T-helper 1 cell treated with Interleukin-12 subunit alpha and Interleukin-12 subunit beta and Interleukin-4 antibody, amounts not matched to agents 30 μg/mL and 1 μg/mL, for 36 hours (primary cell): ENCODE data around the gene ZNF687.
A peak's percentile ranks its signal among the peaks of the same experiment; 100 is the strongest.

Experiments used
- H3K27ac Mint-ChIP-seq: one replicate; pipeline ENCODE4 v1.8.0; 2021; ENCODE audit warnings: mild to moderate bottlenecking, mixed read lengths
- H3K27me3 Mint-ChIP-seq: one replicate; pipeline ENCODE4 v1.8.0; 2021; ENCODE audit warnings: low read depth, mixed read lengths
- H3K36me3 Mint-ChIP-seq: one replicate; pipeline ENCODE4 v1.8.0; 2021; ENCODE audit warnings: low read depth, mixed read lengths
- H3K4me1 Mint-ChIP-seq: one replicate; pipeline ENCODE4 v1.8.0; 2021; ENCODE audit warnings: low read depth, mixed read lengths
- H3K4me3 Mint-ChIP-seq: one replicate; pipeline ENCODE4 v1.8.0; 2021; ENCODE audit warnings: mild to moderate bottlenecking, moderate library complexity, mixed read lengths
- H3K9me3 Mint-ChIP-seq: one replicate; pipeline ENCODE4 v1.8.0; 2021; ENCODE audit warnings: mixed read lengths

The ZNF687 gene, protein sequence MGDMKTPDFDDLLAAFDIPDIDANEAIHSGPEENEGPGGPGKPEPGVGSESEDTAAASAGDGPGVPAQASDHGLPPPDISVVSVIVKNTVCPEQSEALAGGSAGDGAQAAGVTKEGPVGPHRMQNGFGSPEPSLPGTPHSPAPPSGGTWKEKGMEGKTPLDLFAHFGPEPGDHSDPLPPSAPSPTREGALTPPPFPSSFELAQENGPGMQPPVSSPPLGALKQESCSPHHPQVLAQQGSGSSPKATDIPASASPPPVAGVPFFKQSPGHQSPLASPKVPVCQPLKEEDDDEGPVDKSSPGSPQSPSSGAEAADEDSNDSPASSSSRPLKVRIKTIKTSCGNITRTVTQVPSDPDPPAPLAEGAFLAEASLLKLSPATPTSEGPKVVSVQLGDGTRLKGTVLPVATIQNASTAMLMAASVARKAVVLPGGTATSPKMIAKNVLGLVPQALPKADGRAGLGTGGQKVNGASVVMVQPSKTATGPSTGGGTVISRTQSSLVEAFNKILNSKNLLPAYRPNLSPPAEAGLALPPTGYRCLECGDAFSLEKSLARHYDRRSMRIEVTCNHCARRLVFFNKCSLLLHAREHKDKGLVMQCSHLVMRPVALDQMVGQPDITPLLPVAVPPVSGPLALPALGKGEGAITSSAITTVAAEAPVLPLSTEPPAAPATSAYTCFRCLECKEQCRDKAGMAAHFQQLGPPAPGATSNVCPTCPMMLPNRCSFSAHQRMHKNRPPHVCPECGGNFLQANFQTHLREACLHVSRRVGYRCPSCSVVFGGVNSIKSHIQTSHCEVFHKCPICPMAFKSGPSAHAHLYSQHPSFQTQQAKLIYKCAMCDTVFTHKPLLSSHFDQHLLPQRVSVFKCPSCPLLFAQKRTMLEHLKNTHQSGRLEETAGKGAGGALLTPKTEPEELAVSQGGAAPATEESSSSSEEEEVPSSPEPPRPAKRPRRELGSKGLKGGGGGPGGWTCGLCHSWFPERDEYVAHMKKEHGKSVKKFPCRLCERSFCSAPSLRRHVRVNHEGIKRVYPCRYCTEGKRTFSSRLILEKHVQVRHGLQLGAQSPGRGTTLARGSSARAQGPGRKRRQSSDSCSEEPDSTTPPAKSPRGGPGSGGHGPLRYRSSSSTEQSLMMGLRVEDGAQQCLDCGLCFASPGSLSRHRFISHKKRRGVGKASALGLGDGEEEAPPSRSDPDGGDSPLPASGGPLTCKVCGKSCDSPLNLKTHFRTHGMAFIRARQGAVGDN

GRCh38 chr1:151281969-151282882 lies at the start of gene ZNF687:
ZNF687 (plus strand) TSS chr1:151282299; CDS start chr1:151286292, 3,993 bp downstream.
- peaks cover 14% of the 10 kb centered on the region for H3K36me3 Mint-ChIP-seq
- peaks cover 24% of the 10 kb centered on the region for H3K4me1 Mint-ChIP-seq
- no peaks in the 10 kb centered on the region for H3K9me3 Mint-ChIP-seq
- H3K27ac Mint-ChIP-seq = peak within 1 kb of the TSS; percentile 99
- peak within 1 kb of the TSS; percentile 98 for H3K4me3 Mint-ChIP-seq
- H3K27me3 Mint-ChIP-seq = no peaks in the 10 kb centered on the region

DNA sequence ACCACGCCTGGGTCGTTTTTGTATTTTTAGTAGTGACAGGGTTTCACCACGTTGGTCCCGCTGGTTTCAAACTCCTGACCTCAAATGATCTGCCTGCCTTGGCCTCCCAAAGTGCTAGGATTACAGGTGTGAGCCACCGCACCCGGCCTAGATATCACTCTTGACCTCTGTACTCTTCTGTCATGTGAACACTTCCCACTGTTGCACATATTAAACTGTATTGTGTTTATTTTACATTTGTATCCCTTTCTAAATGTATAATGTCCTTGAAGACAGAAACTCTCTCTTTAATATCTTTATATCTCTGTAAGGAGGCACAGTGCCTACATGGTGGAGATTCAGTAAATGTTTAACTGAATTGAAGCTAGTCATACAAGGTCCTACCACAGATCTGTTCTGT lies 46.9 kb upstream of the ZNF687 start:
- peaks cover 6% of the 10 kb centered on the region for H3K4me1 Mint-ChIP-seq
- H3K36me3 Mint-ChIP-seq = peaks cover 62% of the 10 kb centered on the region
- no peaks in the 10 kb centered on the region for H3K27me3 Mint-ChIP-seq
- H3K4me3 Mint-ChIP-seq = no peak overlapping the region
- H3K9me3 Mint-ChIP-seq = no peaks in the 10 kb centered on the region
- peak overlapping the region; percentile 24 for H3K27ac Mint-ChIP-seq

DNA sequence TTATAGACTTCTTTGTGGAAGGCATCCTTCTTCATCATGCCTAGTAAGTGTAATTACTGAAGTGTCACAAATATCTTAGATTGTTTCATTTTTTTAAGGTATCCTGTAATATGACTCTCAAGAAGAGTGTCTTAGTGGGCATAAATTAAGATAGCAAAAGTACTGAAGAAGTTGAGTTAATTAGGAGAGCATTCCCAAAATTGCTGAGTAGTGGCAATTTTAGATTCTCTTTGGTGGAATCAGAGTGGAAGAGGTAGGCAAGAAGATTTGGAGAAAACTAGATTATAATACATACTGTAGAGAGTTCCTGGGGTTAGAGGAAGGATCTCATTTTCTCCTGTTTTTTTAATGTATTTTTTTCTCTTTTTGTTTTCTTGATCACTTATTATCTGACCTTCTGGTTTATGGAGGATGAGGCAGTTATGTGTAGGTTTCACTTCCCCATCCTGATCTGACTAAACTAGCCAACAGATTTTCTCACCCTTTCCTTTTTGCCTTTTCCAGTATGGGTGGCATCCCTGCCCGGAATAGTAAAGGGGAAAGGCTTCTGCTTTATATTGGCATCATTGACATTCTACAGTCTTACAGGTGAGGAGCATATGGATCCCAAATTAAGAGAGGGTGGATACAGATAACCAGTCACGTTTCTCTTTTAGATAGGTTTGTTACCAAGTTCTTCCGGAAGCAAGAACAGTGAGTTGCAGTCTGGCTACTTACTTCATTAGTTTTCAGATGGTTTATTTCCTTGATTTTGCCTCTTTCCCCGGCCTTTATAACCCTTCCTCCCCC lies 44.2 kb upstream of the ZNF687 start:
- H3K36me3 Mint-ChIP-seq = peaks cover 55% of the 10 kb centered on the region
- H3K9me3 Mint-ChIP-seq = no peaks in the 10 kb centered on the region
- H3K27me3 Mint-ChIP-seq = no peaks in the 10 kb centered on the region
- H3K27ac Mint-ChIP-seq = no peak overlapping the region
- peaks cover 8% of the 10 kb centered on the region for H3K4me1 Mint-ChIP-seq
- no peak overlapping the region for H3K4me3 Mint-ChIP-seq

DNA sequence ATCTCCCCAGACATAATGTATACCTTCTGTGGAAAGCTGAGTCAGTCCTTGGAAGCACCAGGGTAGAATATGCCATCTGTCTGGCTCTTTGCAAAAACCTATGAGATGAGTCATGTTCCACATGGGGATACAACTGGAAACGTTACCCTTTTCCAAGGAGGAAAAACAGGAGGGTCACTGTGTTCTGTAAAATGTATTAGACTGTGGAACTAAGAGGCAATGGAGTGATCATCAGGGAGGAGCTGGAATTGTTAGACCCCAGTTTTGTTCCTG lies 43.7 kb upstream of the ZNF687 start:
- Mint-ChIP-seq H3K9me3 (no peaks in the 10 kb centered on the region), H3K27me3 (no peaks in the 10 kb centered on the region), H3K27ac (no peak overlapping the region), H3K4me1 (peaks cover 10% of the 10 kb centered on the region), H3K36me3 (peaks cover 61% of the 10 kb centered on the region), H3K4me3 (no peak overlapping the region)

DNA sequence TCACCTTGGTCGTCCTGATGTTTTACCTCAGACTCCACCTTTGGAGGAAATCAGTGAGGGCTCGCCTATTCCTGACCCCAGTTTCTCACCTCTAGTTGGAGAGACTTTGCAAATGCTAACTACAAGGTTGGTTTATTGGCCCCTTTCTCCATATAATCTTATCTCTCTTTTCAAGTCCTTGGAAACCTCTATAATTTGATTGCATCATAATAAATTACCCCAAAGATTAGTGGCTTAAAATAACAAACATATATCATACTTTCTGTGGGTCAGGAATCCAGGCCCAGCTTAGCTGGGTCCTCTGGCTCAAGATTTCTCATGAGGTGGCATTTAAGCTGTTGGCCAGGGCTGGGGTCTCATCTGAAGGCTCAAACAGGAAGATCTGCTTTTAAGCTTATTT lies 39.7 kb upstream of the ZNF687 start:
- Mint-ChIP-seq H3K27me3 (no peaks in the 10 kb centered on the region), H3K36me3 (peaks cover 56% of the 10 kb centered on the region), H3K4me1 (peaks cover 5% of the 10 kb centered on the region), H3K27ac (no peak overlapping the region), H3K9me3 (no peaks in the 10 kb centered on the region), H3K4me3 (no peak overlapping the region)

GRCh38 chr1:151243683-151244216 lies 38.3 kb upstream of the ZNF687 start:
- Mint-ChIP-seq H3K9me3 (no peaks in the 10 kb centered on the region), H3K36me3 (peaks cover 53% of the 10 kb centered on the region), H3K27me3 (no peaks in the 10 kb centered on the region), H3K4me3 (no peak overlapping the region), H3K4me1 (peaks cover 4% of the 10 kb centered on the region), H3K27ac (no peak overlapping the region)

DNA sequence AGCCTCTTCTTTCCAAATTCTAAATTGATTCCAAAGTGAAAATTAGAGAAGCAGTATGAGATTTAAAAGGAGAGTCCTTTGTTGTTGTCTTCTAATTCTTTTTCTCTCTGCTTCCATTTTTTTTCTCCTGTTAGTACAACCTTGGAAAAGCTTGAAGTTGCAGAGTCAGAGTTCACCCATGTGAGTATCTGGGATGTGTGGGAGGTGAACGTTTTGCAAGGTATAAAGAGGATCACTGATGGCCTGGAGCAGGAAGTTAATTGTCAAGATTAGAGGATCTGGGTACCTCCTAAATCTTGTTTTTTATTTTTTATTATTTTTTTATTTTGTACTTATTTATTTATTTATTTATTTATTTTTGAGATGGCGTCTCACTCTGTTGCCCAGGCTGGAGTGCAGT lies 35.3 kb upstream of the ZNF687 start:
- no peaks in the 10 kb centered on the region for H3K9me3 Mint-ChIP-seq
- H3K4me1 Mint-ChIP-seq = peaks cover 8% of the 10 kb centered on the region
- H3K36me3 Mint-ChIP-seq = peaks cover 54% of the 10 kb centered on the region
- H3K27ac Mint-ChIP-seq = no peak overlapping the region
- no peak overlapping the region for H3K4me3 Mint-ChIP-seq
- no peaks in the 10 kb centered on the region for H3K27me3 Mint-ChIP-seq

GRCh38 chr1:151251656-151252470 lies 30.2 kb upstream of the ZNF687 start:
- peaks cover 19% of the 10 kb centered on the region for H3K36me3 Mint-ChIP-seq

GRCh38 chr1:151254217-151255213 lies 27.6 kb upstream of the ZNF687 start, which contains the start of gene PSMD4:
PSMD4 (plus strand) TSS chr1:151254734; CDS start chr1:151254783, 49 bp downstream.
- peak within 1 kb of the TSS; percentile 91 for H3K27ac Mint-ChIP-seq
- no peaks in the 10 kb centered on the region for H3K9me3 Mint-ChIP-seq
- H3K4me3 Mint-ChIP-seq = peak within 1 kb of the TSS; percentile 94
- H3K27me3 Mint-ChIP-seq = no peaks in the 10 kb centered on the region
- peaks cover 9% of the 10 kb centered on the region for H3K36me3 Mint-ChIP-seq
- peaks cover 29% of the 10 kb centered on the region for H3K4me1 Mint-ChIP-seq

More at GRCh38 chr1:151251656-151252470, 30.2 kb upstream of the ZNF687 start:
- Mint-ChIP-seq H3K4me3 (no peak overlapping the region), H3K27ac (peak overlapping the region; percentile 20), H3K4me1 (peaks cover 21% of the 10 kb centered on the region), H3K9me3 (no peaks in the 10 kb centered on the region), H3K27me3 (no peaks in the 10 kb centered on the region)

GRCh38 chr1:151255381-151255780 lies 26.7 kb upstream of the ZNF687 start:
- Mint-ChIP-seq H3K27ac (peak overlapping the region; percentile 91), H3K36me3 (peaks cover 5% of the 10 kb centered on the region), H3K4me3 (peak overlapping the region; percentile 94), H3K27me3 (no peaks in the 10 kb centered on the region), H3K9me3 (no peaks in the 10 kb centered on the region), H3K4me1 (peaks cover 27% of the 10 kb centered on the region)

DNA sequence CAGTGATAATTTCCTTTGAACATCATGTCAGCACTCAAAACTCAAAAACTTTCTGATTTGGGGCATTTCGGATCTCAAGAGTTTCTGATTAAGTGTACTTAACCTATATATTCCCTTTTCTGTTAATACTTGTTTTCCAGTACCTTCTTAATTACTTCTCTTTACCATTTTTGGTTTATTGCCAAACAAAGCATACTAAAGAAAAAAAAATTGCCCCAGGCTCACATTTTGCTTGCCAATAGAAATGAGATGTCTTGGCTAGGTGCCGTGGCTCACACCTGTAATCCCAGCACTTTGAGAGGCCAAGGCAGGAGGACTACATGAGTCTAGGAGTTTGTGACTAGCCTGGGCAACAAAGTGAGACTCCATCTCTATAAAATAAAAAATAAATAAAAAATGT lies 22.7 kb upstream of the ZNF687 start:
- H3K4me1 Mint-ChIP-seq = peaks cover 23% of the 10 kb centered on the region
- no peak overlapping the region for H3K4me3 Mint-ChIP-seq
- no peaks in the 10 kb centered on the region for H3K27me3 Mint-ChIP-seq
- no peak overlapping the region for H3K27ac Mint-ChIP-seq
- no peaks in the 10 kb centered on the region for H3K9me3 Mint-ChIP-seq
- peaks cover 10% of the 10 kb centered on the region for H3K36me3 Mint-ChIP-seq
